Loucy (cell line): ENCODE results near the gene SNAP25.

ENCODE experiments used
- EZH2phosphoT487 ChIP-seq: fragments of 200-600 bp; IDR thresholded peaks from 2 replicates; pipeline ENCODE4 v1.6.1; 2018; ENCODE audit warnings: antibody characterized with exemption, mild to moderate bottlenecking, moderate library complexity, borderline replicate concordance
- TF ChIP-seq, protein P1 (sequence below): fragments of 200-600 bp; sonication (generic); conservative IDR thresholded peaks from 2 replicates; pipeline ENCODE4 v1.5.1; 2014; ENCODE audit warnings: mild to moderate bottlenecking, antibody characterized with exemption, low read length

DNA sequence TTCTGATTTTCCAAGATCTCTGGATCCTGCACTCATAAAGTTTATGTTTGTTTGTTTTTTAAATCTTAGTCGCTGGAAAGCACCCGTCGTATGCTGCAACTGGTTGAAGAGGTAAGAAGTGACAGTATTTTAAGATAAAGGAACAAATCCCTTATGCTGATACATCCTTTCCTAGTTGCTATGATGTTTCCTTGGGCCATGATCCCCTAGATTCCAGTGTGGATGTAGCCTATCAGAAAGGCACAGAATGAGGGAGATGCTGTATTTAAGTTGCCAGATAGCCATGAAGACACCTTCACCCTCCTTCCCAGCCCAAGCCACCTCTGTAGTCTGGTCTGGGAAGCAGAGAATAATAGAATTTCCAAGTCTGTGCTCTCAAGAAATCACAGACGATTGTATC is 59.0 kb downstream of the SNAP25 start:
- TF ChIP-seq, protein P1, sequence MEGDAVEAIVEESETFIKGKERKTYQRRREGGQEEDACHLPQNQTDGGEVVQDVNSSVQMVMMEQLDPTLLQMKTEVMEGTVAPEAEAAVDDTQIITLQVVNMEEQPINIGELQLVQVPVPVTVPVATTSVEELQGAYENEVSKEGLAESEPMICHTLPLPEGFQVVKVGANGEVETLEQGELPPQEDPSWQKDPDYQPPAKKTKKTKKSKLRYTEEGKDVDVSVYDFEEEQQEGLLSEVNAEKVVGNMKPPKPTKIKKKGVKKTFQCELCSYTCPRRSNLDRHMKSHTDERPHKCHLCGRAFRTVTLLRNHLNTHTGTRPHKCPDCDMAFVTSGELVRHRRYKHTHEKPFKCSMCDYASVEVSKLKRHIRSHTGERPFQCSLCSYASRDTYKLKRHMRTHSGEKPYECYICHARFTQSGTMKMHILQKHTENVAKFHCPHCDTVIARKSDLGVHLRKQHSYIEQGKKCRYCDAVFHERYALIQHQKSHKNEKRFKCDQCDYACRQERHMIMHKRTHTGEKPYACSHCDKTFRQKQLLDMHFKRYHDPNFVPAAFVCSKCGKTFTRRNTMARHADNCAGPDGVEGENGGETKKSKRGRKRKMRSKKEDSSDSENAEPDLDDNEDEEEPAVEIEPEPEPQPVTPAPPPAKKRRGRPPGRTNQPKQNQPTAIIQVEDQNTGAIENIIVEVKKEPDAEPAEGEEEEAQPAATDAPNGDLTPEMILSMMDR = no peak
- no peak for TF ChIP-seq EZH2phosphoT487
